ENCODE results near the gene BNC2.

DNA sequence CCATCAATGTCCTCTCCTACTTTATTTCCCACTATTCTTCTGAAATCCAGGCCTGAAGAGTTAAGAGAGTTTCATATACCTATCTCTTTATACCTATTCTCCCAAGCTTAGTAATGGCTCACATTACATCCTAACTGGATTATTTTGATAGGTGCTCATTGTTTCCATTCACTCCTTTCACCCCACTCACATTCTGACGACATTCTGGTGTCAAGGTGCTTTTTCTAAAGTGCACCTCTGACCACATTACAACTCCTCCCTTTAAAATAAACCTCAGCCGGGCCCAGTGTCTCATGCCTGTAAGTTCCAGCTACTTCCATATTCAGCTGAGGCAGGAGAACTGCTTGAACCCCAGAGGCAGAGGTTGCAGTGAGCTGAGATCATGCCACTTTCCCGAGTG lies 417.1 kb downstream of the BNC2 start:
- TF ChIP-seq, protein P1, sequence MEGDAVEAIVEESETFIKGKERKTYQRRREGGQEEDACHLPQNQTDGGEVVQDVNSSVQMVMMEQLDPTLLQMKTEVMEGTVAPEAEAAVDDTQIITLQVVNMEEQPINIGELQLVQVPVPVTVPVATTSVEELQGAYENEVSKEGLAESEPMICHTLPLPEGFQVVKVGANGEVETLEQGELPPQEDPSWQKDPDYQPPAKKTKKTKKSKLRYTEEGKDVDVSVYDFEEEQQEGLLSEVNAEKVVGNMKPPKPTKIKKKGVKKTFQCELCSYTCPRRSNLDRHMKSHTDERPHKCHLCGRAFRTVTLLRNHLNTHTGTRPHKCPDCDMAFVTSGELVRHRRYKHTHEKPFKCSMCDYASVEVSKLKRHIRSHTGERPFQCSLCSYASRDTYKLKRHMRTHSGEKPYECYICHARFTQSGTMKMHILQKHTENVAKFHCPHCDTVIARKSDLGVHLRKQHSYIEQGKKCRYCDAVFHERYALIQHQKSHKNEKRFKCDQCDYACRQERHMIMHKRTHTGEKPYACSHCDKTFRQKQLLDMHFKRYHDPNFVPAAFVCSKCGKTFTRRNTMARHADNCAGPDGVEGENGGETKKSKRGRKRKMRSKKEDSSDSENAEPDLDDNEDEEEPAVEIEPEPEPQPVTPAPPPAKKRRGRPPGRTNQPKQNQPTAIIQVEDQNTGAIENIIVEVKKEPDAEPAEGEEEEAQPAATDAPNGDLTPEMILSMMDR (IDR thresholded peaks at IDR 0.05): no peak
- no peak for TF ChIP-seq POLR2A (IDR thresholded peaks at IDR 0.05)
